Psoas muscle (tissue), 8 donors: Measurements from ENCODE around the gene C4orf54. TPM values are rescaled to one million over a fixed set of nuclear protein-coding genes. Genes with fewer than 3 reads are reported as not detected.

Source experiments
- ATAC-seq, 4 donors: fragments of 200-7000 bp; cut with Tn5 transposase; one replicate each; pipeline ENCODE4 v1.9.1; 2020; ENCODE audit warnings: moderate library complexity in 3 of 4, mild to moderate bottlenecking in 2 of 4
- DNase-seq, 2 donors: peaks; one replicate each; pipeline ENCODE4 v3.0.0-alpha.2; 2020
- H3K27ac ChIP-seq: fragments of 200-600 bp; one replicate; pipeline ENCODE4 v1.8.0; 2022
- H3K27me3 ChIP-seq, 3 donors: fragments of 200-600 bp in 1 of 3; one replicate each; pipeline versions ENCODE4 v1.6.1 to v1.8.0; 2013 to 2022; ENCODE audit warnings: low read length in 2 of 3, mild to moderate bottlenecking in 2 of 3, moderate library complexity in 1 of 3; ENCODE audit not compliant: insufficient read depth in 3 of 3
- H3K36me3 ChIP-seq, 2 donors: fragments of 200-600 bp in 1 of 2; one replicate each; pipeline versions ENCODE4 v1.6.1 to v1.8.0; 2013 to 2022; ENCODE audit warnings: low read depth in 1 of 2, mild to moderate bottlenecking in 1 of 2, moderate library complexity in 1 of 2; ENCODE audit not compliant: insufficient read depth in 1 of 2
- H3K4me1 ChIP-seq: fragments of 200-600 bp; one replicate; pipeline ENCODE4 v1.8.0; 2022
- H3K4me3 ChIP-seq: fragments of 200-600 bp; one replicate; pipeline ENCODE4 v1.8.0; 2022; ENCODE audit warnings: mild to moderate bottlenecking
- H3K9me3 ChIP-seq: fragments of 200-600 bp; one replicate; pipeline ENCODE4 v1.8.0; 2022
- CTCF ChIP-seq: fragments of 200-600 bp; IDR thresholded peaks from one replicate; pipeline ENCODE4 v1.8.0; 2022; ENCODE audit warnings: antibody characterized with exemption
- WGBS, 3 donors: extraction: QIAGEN DNeasy Blood & Tissue Kit; methylation state at CpG; one replicate each; pipeline versions ENCODE4 v1.1.6 to v1.1.7; 2013; 5-methylcytosine and 5-hydroxymethylcytosine counted together
- intact Hi-C, 2 donors: fragments of 100-400 bp; cut with DNase I; formaldehyde crosslinking; loops; one replicate each; pipeline versions ENCODE4 v1.11.0 to v1.14.2; 2022
- polyA plus RNA-seq, 3 donors: library from polyadenylated mRNA; stranded (reverse); fragments of 200-250 nt; gene quantifications; one replicate each; pipeline ENCODE4 v1.2.3, GENCODE V29; 2013
- total RNA-seq, 4 donors: library from RNA; stranded (reverse); fragmentation: NEBNext Ultra II Directional in 2 of 4; extraction: Animal tissue kit (Norgen Biotek cat#: 25700) in 2 of 4; gene quantifications; one replicate each; pipeline versions ENCODE4 v1.2.1 to v1.2.4, GENCODE V29; 2021 to 2023
- donor health status: healthy with polysubstance abuse.
- donor health status: DM: no; HTN: no; CAD: no; lungs with moderate emphysema.
- donor health status: Bipolar disorder and iron deficiency.
- donor health status: healthy.
- donor health status: DM: yes; HTN: yes; CAD: no.
- donor health status: DM: no; HTN: no; CAD: no.
- donor health status: DM: no; HTN: no; CAD: no.
- donor health status: DM: yes; HTN: yes; CAD: no.

Gene C4orf54
- total and polyA plus RNA-seq, 7 donors: 3.3 to 151 (median 58.1) TPM

- 16 to 32% (median 23%) methylated on average over 9 of the region's 9 CpGs for WGBS, 3 donors
- TF ChIP-seq CTCF: no peak
- Histone ChIP-seq H3K36me3 (peaks cover 0 to 3% of the 10 kb centered on the region in 2 donors), H3K27ac (peak overlapping the region; percentile 99), H3K4me3 (peak overlapping the region; percentile 78), H3K27me3 (no peaks in the 10 kb centered on the region), H3K4me1 (peaks cover 30% of the 10 kb centered on the region), H3K9me3 (no peaks in the 10 kb centered on the region)
- ATAC-seq: peak; percentile 28 to 54 (median 51)
- peak in 1 of 2 donors; percentile 83 for DNase-seq
- intact Hi-C loops: loop anchor here in 1 of 2 donors (2.0 kb wide), 1 partner anchor 67 kb away; no protein-coding TSS in a partner anchor
Observed at GRCh38 chr4:99655308-99656081, 2.1 kb downstream of the C4orf54 start.

- Histone ChIP-seq H3K36me3 (peaks cover 0 to 5% of the 10 kb centered on the region in 2 donors), H3K27me3 (no peaks in the 10 kb centered on the region), H3K4me3 (peak overlapping the region; percentile 78), H3K4me1 (peaks cover 30% of the 10 kb centered on the region), H3K9me3 (no peaks in the 10 kb centered on the region), H3K27ac (peak overlapping the region; percentile 99)
- WGBS, 3 donors: 20 to 33% (median 26%) methylated on average over 15 of the region's 15 CpGs
- intact Hi-C loops: loop anchor here (2.0 to 5.0 kb wide), 4 partner anchors 68 to 148 kb away; partner anchors contain the start of gene TRMT10A (in 1 of the 2)
- ATAC-seq: peak in 3 of 4 donors; percentile 7 to 14 (median 9)
- no peak for TF ChIP-seq CTCF
- DNase-seq: peak in 1 of 2 donors; percentile 51
Observed at GRCh38 chr4:99654361-99654761, 3.3 kb downstream of the C4orf54 start.

- Histone ChIP-seq H3K27ac (peak overlapping the region; percentile 99), H3K4me1 (peaks cover 29% of the 10 kb centered on the region), H3K9me3 (no peaks in the 10 kb centered on the region), H3K36me3 (peaks cover 0 to 5% of the 10 kb centered on the region in 2 donors), H3K4me3 (peak overlapping the region; percentile 78), H3K27me3 (no peaks in the 10 kb centered on the region)
- peak in 1 of 2 donors; percentile 52 for DNase-seq
- no peak for TF ChIP-seq CTCF
- intact Hi-C loops: loop anchor here (2.0 to 5.0 kb wide), 5 partner anchors 68 to 153 kb away; partner anchors contain the start of gene TRMT10A (in 1 of the 2)
- peak in 3 of 4 donors; percentile 18 to 25 (median 25) for ATAC-seq
- WGBS, 3 donors: 24 to 45% (median 32%) methylated on average over 7 to 9 of the region's 9 CpGs
Observed at GRCh38 chr4:99653916-99654315, 3.7 kb downstream of the C4orf54 start.

GRCh38 chr4:99652596-99653436 is 4.8 kb downstream of the C4orf54 start:
- peak overlapping the region; percentile 99 for H3K27ac ChIP-seq
- DNase-seq (peak in 1 of 2 donors; percentile 72), ATAC-seq (peak; percentile 47 to 65 (median 52))
- H3K27me3 ChIP-seq: no peaks in the 10 kb centered on the region
- intact Hi-C loops: loop anchor here (2.0 to 5.0 kb wide), 4 partner anchors 69 to 154 kb away; partner anchors contain the start of gene TRMT10A (in 1 of the 2)
- H3K36me3 ChIP-seq: peaks cover 0 to 5% of the 10 kb centered on the region in 2 donors
- H3K4me1 ChIP-seq: peaks cover 18% of the 10 kb centered on the region
- H3K4me3 ChIP-seq: peak overlapping the region; percentile 78
- TF ChIP-seq CTCF: no peak
- 30 to 56% (median 36%) methylated on average over 43 of the region's 43 CpGs for WGBS, 3 donors
- H3K9me3 ChIP-seq: no peaks in the 10 kb centered on the region
